ENCODE data around the gene AKT3. TPM values are rescaled to one million over a fixed set of nuclear protein-coding genes. Genes with fewer than 3 reads are reported as not detected.

AKT3 gene
- total and polyA plus RNA-seq, 4 donors = 7.1 to 53.1 (median 23.8) TPM

DNA sequence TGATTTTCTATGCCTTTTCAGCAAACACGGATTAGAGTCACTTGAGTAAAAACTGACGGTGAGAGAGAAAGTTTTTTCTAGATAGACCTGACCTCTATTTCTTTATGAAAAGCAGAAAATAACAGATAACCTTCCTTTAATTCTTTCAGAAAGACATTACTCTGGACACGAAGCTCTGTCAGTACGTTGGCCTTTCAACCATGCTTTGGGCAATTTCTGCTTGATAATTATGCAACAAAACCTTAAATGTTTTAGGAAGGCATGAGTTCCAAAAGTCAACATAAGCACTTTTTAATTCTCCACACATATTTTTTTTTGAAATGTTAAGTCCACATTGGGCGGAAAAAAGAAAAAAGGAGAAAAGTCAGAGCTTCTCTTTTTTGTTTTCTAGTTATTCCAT lies 137.8 kb downstream of the AKT3 start:
- DNase-seq = no peak
- no peak for TF ChIP-seq CTCF (IDR thresholded peaks at IDR 0.05; ENCODE audit: control extremely low read depth, extremely low read depth)
- peaks cover 0 to 10% (median 2%) of the 10 kb centered on the region in 5 donors for H3K4me1 ChIP-seq (ENCODE audit: control insufficient read depth in 5 of 5, insufficient read depth in 5 of 5, low read length in 5 of 5)
- ATAC-seq (ENCODE audit: insufficient read depth, low FRiP score) = no peak
- no peaks in the 10 kb centered on the region for H3K27me3 ChIP-seq (ENCODE audit: control insufficient read depth in 3 of 3, insufficient read depth in 3 of 3, low read length in 2 of 3)
- no peak overlapping the region for H3K27ac ChIP-seq (ENCODE audit: low read depth in 1 of 2, low read length in 1 of 2)
- 75 to 84% methylated on average over 5 of the region's 5 CpGs for WGBS, 2 donors
- H3K36me3 ChIP-seq (ENCODE audit: control insufficient read depth in 4 of 4, insufficient read depth in 4 of 4, low read length in 4 of 4) = no peaks in the 10 kb centered on the region
- no peak overlapping the region for H3K9ac ChIP-seq (ENCODE audit: insufficient read depth in 1 of 2, low read length in 2 of 2)
- H3K4me3 ChIP-seq = no peak overlapping the region
- H3K9me3 ChIP-seq (ENCODE audit: control insufficient read depth in 4 of 4, insufficient read depth in 3 of 4, low read length in 3 of 4) = no peaks in the 10 kb centered on the region

DNA sequence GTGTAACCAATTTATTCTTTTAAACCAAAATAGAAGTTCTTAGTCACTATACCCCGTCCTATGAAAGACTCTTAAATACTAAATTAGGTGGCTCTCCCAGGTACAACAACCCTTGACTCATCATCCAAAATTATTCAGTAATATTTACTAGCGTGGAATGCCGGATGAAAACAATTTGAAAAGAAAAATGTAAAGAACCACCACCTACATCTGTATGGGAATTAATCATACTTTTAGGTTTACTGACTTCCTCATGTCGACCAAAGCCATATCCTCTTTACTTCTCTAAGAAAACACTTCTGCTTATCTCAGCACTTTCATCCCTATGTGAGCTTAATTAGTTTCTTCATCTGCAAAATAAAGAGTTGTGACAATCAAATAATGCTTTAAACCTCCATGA lies 139.6 kb downstream of the AKT3 start:
- no peak for TF ChIP-seq CTCF (IDR thresholded peaks at IDR 0.05; ENCODE audit: control extremely low read depth, extremely low read depth)
- H3K27ac ChIP-seq (ENCODE audit: low read depth in 1 of 2, low read length in 1 of 2) = no peak overlapping the region
- no peaks in the 10 kb centered on the region for H3K27me3 ChIP-seq (ENCODE audit: control insufficient read depth in 3 of 3, insufficient read depth in 3 of 3, low read length in 2 of 3)
- 75 to 77% methylated on average over 4 of the region's 4 CpGs for WGBS, 2 donors
- DNase-seq = no peak
- ATAC-seq (ENCODE audit: insufficient read depth, low FRiP score) = no peak
- H3K4me1 ChIP-seq (ENCODE audit: control insufficient read depth in 5 of 5, insufficient read depth in 5 of 5, low read length in 5 of 5) = peaks cover 0 to 10% (median 2%) of the 10 kb centered on the region in 5 donors
- no peak overlapping the region for H3K4me3 ChIP-seq
- H3K9ac ChIP-seq (ENCODE audit: insufficient read depth in 1 of 2, low read length in 2 of 2) = no peak overlapping the region
- no peaks in the 10 kb centered on the region for H3K9me3 ChIP-seq (ENCODE audit: control insufficient read depth in 4 of 4, insufficient read depth in 3 of 4, low read length in 3 of 4)
- no peaks in the 10 kb centered on the region for H3K36me3 ChIP-seq (ENCODE audit: control insufficient read depth in 4 of 4, insufficient read depth in 4 of 4, low read length in 4 of 4)

GRCh38 chr1:243708210-243708609 lies 141.8 kb downstream of the AKT3 start:
- DNase-seq = no peak
- ATAC-seq (ENCODE audit: insufficient read depth, low FRiP score) = no peak
- Histone ChIP-seq H3K4me3 (no peak overlapping the region), H3K9ac (ENCODE audit: insufficient read depth in 1 of 2, low read length in 2 of 2) (no peak overlapping the region), H3K27me3 (ENCODE audit: control insufficient read depth in 3 of 3, insufficient read depth in 3 of 3, low read length in 2 of 3) (no peaks in the 10 kb centered on the region), H3K9me3 (ENCODE audit: control insufficient read depth in 4 of 4, insufficient read depth in 3 of 4, low read length in 3 of 4) (no peaks in the 10 kb centered on the region), H3K27ac (ENCODE audit: low read depth in 1 of 2, low read length in 1 of 2) (no peak overlapping the region), H3K36me3 (ENCODE audit: control insufficient read depth in 4 of 4, insufficient read depth in 4 of 4, low read length in 4 of 4) (peaks cover 0 to 3% (median 0%) of the 10 kb centered on the region in 4 donors), H3K4me1 (ENCODE audit: control insufficient read depth in 5 of 5, insufficient read depth in 5 of 5, low read length in 5 of 5) (peaks cover 0 to 3% (median 0%) of the 10 kb centered on the region in 5 donors)
- TF ChIP-seq CTCF (IDR thresholded peaks at IDR 0.05; ENCODE audit: control extremely low read depth, extremely low read depth) = no peak
- 87 to 89% methylated on average over 3 of the region's 3 CpGs for WGBS, 2 donors

- TF ChIP-seq CTCF (IDR thresholded peaks at IDR 0.05; ENCODE audit: control extremely low read depth, extremely low read depth) = no peak
- Histone ChIP-seq H3K4me3 (no peak overlapping the region), H3K27ac (ENCODE audit: low read depth in 1 of 2, low read length in 1 of 2) (no peak overlapping the region), H3K9ac (ENCODE audit: insufficient read depth in 1 of 2, low read length in 2 of 2) (no peak overlapping the region), H3K4me1 (ENCODE audit: control insufficient read depth in 5 of 5, insufficient read depth in 5 of 5, low read length in 5 of 5) (no peaks in the 10 kb centered on the region), H3K27me3 (ENCODE audit: control insufficient read depth in 3 of 3, insufficient read depth in 3 of 3, low read length in 2 of 3) (no peaks in the 10 kb centered on the region), H3K36me3 (ENCODE audit: control insufficient read depth in 4 of 4, insufficient read depth in 4 of 4, low read length in 4 of 4) (peaks cover 0 to 3% (median 0%) of the 10 kb centered on the region in 4 donors), H3K9me3 (ENCODE audit: control insufficient read depth in 4 of 4, insufficient read depth in 3 of 4, low read length in 3 of 4) (no peaks in the 10 kb centered on the region)
- DNase-seq = no peak
- ATAC-seq (ENCODE audit: insufficient read depth, low FRiP score) = no peak
- 95 to 96% methylated on average over 2 of the region's 2 CpGs for WGBS, 2 donors
Measured at GRCh38 chr1:243706563-243706962, 143.5 kb downstream of the AKT3 start.
